H7 (cell line): ENCODE measurements around the gene CDC123. TPM values are rescaled to one million over a fixed set of nuclear protein-coding genes. Genes with fewer than 3 reads are reported as not detected.
"Not testable (repeated sequence)": the region's sequence is repeated elsewhere in the genome, so short reads cannot be mapped to it uniquely, and the experiment has no call there.

ENCODE experiments used
- DNase-seq: peaks from one replicate; pipeline ENCODE4 v3.0.0; 2012
- H3K27me3 ChIP-seq: 2 replicates; pipeline ENCODE4 v1.6.0; 2011; ENCODE audit warnings: mild to moderate bottlenecking, low read length; ENCODE audit not compliant: control insufficient read depth, insufficient read depth
- H3K36me3 ChIP-seq: replicated peaks from 2 replicates; pipeline ENCODE4 v1.5.1; 2011; ENCODE audit warnings: low read length; ENCODE audit not compliant: control insufficient read depth, insufficient read depth
- H3K4me3 ChIP-seq: 2 replicates; pipeline ENCODE4 v1.5.1; 2011; ENCODE audit warnings: low read depth, mild to moderate bottlenecking, control low read depth, low read length, moderate library complexity; ENCODE audit not compliant: insufficient read depth
- total RNA-seq: library from RNA; depleted of rRNA; stranded (reverse); fragments of >200 nt; shearing (Covaris generic); gene quantifications from 2 replicates; pipeline ENCODE4 v1.2.3, GENCODE V29; 2014; rRNA removed

Gene CDC123, protein sequence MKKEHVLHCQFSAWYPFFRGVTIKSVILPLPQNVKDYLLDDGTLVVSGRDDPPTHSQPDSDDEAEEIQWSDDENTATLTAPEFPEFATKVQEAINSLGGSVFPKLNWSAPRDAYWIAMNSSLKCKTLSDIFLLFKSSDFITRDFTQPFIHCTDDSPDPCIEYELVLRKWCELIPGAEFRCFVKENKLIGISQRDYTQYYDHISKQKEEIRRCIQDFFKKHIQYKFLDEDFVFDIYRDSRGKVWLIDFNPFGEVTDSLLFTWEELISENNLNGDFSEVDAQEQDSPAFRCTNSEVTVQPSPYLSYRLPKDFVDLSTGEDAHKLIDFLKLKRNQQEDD
- total RNA-seq = 180 and 231 TPM in 2 replicates

- peak; percentile 91 for DNase-seq
- no peaks in the 10 kb centered on the region for H3K27me3 ChIP-seq
- peaks cover 5% of the 10 kb centered on the region for H3K36me3 ChIP-seq
- peak within 1 kb of the TSS; percentile 90 for H3K4me3 ChIP-seq
Observed at GRCh38 chr10:12195603-12196506, at the start of gene CDC123, which contains the start of gene NUDT5. CDC123 (plus strand) TSS chr10:12196188; CDS start chr10:12196246, 58 bp downstream. NUDT5 (minus strand) TSS chr10:12195891; CDS start chr10:12186291, 9,600 bp downstream.

DNA sequence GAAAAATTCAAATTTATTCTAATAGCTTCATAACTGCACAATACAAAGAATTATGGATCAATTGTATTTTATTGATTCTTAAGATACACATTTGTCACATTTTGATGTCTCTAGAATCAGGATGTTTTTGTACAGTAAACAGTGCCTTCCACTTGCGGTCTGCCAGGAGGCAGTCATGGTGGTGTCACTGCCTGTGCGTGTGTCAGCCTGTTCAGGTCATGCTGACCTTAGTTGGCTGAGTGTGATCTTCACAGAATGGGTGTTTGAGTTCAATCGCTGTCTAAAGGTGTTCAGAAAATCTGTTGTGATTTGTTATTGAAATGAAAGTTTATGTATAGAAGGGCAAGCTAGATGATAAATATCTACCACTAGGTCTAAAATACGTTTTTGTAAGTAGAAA is 45.8 kb upstream of the CDC123 start:
- H3K4me3 ChIP-seq = no peak overlapping the region

GRCh38 chr10:12154516-12154915 is 41.5 kb upstream of the CDC123 start:
- Histone ChIP-seq H3K36me3 (no peaks in the 10 kb centered on the region; the same call in 1 of the 2 replicates), H3K27me3 (no peaks in the 10 kb centered on the region), H3K4me3 (no peak overlapping the region)
- DNase-seq = no peak

More for the DNA sequence above, 45.8 kb upstream of the CDC123 start:
- Histone ChIP-seq H3K27me3 (no peaks in the 10 kb centered on the region), H3K36me3 (no peaks in the 10 kb centered on the region)
- DNase-seq = no peak

GRCh38 chr10:12156367-12157123 is 39.4 kb upstream of the CDC123 start:
- Histone ChIP-seq H3K36me3 (no peaks in the 10 kb centered on the region; the same call in 1 of the 2 replicates), H3K4me3 (no peak overlapping the region), H3K27me3 (no peaks in the 10 kb centered on the region)
- no peak for DNase-seq

- Histone ChIP-seq H3K36me3 (no peaks in the 10 kb centered on the region; the same call in 1 of the 2 replicates), H3K4me3 (no peak overlapping the region), H3K27me3 (no peaks in the 10 kb centered on the region)
- no peak for DNase-seq
Observed at GRCh38 chr10:12158111-12158510, 37.9 kb upstream of the CDC123 start.

DNA sequence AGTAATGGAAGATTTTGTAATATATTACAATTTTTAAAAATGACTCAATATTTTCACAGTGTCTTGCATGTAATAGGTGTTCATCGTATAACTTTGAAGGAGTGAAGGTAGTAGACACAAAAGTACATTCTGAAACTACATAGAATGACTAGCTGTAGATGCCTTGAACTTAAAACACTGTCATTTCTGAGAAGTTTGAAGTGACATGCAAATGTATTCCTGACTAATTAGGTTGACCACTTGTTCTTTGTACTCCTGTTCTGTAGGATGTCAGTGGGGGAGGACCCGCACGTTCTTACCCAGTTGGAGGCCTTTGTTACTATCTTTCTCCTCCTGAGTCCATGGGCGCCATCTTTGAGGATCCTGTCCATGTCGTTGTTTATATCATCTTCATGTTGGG is 35.3 kb upstream of the CDC123 start:
- Histone ChIP-seq H3K36me3 (peaks cover 1% of the 10 kb centered on the region), H3K27me3 (no peaks in the 10 kb centered on the region), H3K4me3 (no peak overlapping the region)
- no peak for DNase-seq

- Histone ChIP-seq H3K36me3 (peaks cover 8% of the 10 kb centered on the region), H3K27me3 (no peaks in the 10 kb centered on the region), H3K4me3 (no peak overlapping the region)
- no peak for DNase-seq
Observed at GRCh38 chr10:12162927-12163326, 33.1 kb upstream of the CDC123 start.

- Histone ChIP-seq H3K4me3 (no peak overlapping the region), H3K36me3 (peaks cover 13% of the 10 kb centered on the region), H3K27me3 (no peaks in the 10 kb centered on the region)
- DNase-seq = no peak
Observed at GRCh38 chr10:12164085-12164484, 31.9 kb upstream of the CDC123 start.

- Histone ChIP-seq H3K27me3 (no peaks in the 10 kb centered on the region), H3K36me3 (peaks cover 18% of the 10 kb centered on the region), H3K4me3 (no peak overlapping the region)
- no peak for DNase-seq
Observed at GRCh38 chr10:12165036-12165435, 31.0 kb upstream of the CDC123 start.

- no peaks in the 10 kb centered on the region for H3K27me3 ChIP-seq
- H3K36me3 ChIP-seq = peaks cover 22% of the 10 kb centered on the region
- DNase-seq = no peak
Observed at GRCh38 chr10:12165999-12166775, 29.8 kb upstream of the CDC123 start.

DNA sequence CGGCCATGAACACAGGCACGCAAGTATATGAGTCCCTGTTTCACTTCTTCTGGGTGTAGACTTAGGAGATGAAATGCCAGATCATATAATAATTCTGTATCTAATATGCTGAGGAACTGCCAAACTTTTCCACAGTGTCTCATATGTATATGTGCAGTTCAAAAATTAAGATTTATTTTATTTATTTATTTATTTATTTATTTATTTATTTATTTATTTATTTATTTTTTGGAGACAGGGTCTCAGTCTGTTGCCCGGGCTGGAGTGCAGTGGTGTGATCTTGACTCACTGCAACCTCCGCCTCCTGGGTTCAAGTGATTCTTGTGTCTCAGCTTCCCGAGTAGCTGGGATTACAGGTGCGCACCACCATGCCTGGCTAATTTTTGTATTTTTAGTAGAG is 24.5 kb upstream of the CDC123 start:
- peaks cover 35% of the 10 kb centered on the region for H3K36me3 ChIP-seq
- not testable (repeated sequence) for DNase-seq, H3K4me3 ChIP-seq, H3K27me3 ChIP-seq

More at GRCh38 chr10:12165999-12166775, 29.8 kb upstream of the CDC123 start:
- no peak overlapping the region for H3K4me3 ChIP-seq

DNA sequence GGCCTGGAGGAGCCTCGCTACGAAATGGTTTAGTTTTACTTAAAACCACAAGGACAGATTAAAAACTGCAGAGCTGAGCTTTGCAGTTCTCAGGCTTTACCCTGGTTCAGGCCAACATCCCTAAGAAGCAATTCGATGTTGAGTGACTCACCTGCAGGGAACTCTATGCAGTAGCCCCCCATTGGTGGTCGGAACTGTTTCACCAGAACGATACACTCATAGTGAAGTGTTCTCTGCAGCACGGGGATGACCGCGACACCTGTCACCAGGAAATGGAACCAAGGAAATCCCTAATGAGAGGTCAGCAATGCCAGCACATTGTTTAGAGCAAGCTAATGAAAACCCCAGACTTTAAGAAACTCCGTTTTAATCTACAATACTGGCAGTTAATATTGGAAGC is 18.3 kb upstream of the CDC123 start:
- no peak for DNase-seq
- no peaks in the 10 kb centered on the region for H3K27me3 ChIP-seq
- H3K4me3 ChIP-seq = no peak overlapping the region
- H3K36me3 ChIP-seq = peaks cover 18% of the 10 kb centered on the region

DNA sequence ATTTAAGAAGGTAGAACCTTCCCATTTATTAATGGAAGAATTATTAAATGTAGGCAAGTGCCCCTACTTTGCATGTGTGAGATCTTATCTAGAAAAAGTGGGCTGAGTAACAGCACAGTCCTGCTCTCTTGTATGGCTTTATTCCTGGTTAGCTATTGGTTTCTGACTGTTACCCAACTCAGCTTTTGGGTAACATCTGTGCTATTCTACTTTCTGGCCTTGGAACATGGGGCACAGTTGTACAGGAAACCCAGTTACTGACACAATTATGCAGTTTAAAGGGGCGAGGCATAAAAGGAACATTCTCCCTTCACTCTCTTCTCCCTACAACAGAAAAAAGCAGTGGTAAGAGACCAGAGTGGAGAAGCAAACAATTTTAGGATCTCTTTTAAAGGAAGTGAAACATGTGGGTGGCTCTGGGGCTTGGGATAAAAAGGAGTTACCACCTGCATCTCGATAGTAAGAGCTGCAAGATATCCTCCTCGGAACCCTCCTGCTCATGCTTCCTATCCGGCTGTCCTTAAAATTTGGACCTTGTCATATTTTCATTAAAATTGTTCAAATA is 16.3 kb upstream of the CDC123 start:
- Histone ChIP-seq H3K27me3 (no peaks in the 10 kb centered on the region), H3K36me3 (peaks cover 8% of the 10 kb centered on the region), H3K4me3 (no peak overlapping the region)
- DNase-seq = no peak
